H7 (cell line): ENCODE results near the gene CIB4. TPM values are rescaled to one million over a fixed set of nuclear protein-coding genes. Genes with fewer than 3 reads are reported as not detected.

ENCODE experiments used
- DNase-seq: peaks from one replicate; pipeline ENCODE4 v3.0.0; 2012
- H3K27me3 ChIP-seq: 2 replicates; pipeline ENCODE4 v1.6.0; 2011; ENCODE audit warnings: mild to moderate bottlenecking, low read length; ENCODE audit not compliant: control insufficient read depth, insufficient read depth
- H3K36me3 ChIP-seq: replicated peaks from 2 replicates; pipeline ENCODE4 v1.5.1; 2011; ENCODE audit warnings: low read length; ENCODE audit not compliant: control insufficient read depth, insufficient read depth
- H3K4me3 ChIP-seq: 2 replicates; pipeline ENCODE4 v1.5.1; 2011; ENCODE audit warnings: low read depth, mild to moderate bottlenecking, control low read depth, low read length, moderate library complexity; ENCODE audit not compliant: insufficient read depth
- total RNA-seq: library from RNA; depleted of rRNA; stranded (reverse); fragments of >200 nt; shearing (Covaris generic); gene quantifications from 2 replicates; pipeline ENCODE4 v1.2.3, GENCODE V29; 2014

CIB4 gene
- total RNA-seq, 1 experiment from 2014 or later: not detected

- no peak for DNase-seq
- Histone ChIP-seq H3K36me3 (no peaks in the 10 kb centered on the region), H3K27me3 (no peaks in the 10 kb centered on the region), H3K4me3 (no peak overlapping the region)
Observed at GRCh38 chr2:26653207-26654060, 12.3 kb upstream of the CIB4 start.

- H3K4me3 ChIP-seq: no peak overlapping the region
- no peaks in the 10 kb centered on the region for H3K27me3 ChIP-seq
- no peaks in the 10 kb centered on the region for H3K36me3 ChIP-seq
- DNase-seq: no peak
Observed at GRCh38 chr2:26652361-26653041, 11.3 kb upstream of the CIB4 start.

- no peak for DNase-seq
- Histone ChIP-seq H3K36me3 (no peaks in the 10 kb centered on the region), H3K27me3 (no peaks in the 10 kb centered on the region), H3K4me3 (no peak overlapping the region)
Observed at GRCh38 chr2:26651799-26652198, 10.6 kb upstream of the CIB4 start.

- H3K27me3 ChIP-seq: no peaks in the 10 kb centered on the region
- no peak for DNase-seq
- no peak overlapping the region for H3K4me3 ChIP-seq
- no peaks in the 10 kb centered on the region for H3K36me3 ChIP-seq
Observed at GRCh38 chr2:26651470-26651771, 10.3 kb upstream of the CIB4 start.

- Histone ChIP-seq H3K36me3 (no peaks in the 10 kb centered on the region), H3K27me3 (no peaks in the 10 kb centered on the region), H3K4me3 (no peak overlapping the region)
- DNase-seq: no peak
Observed at GRCh38 chr2:26650713-26651469, 9.7 kb upstream of the CIB4 start.

GRCh38 chr2:26649992-26650712 lies 9.0 kb upstream of the CIB4 start:
- Histone ChIP-seq H3K36me3 (no peaks in the 10 kb centered on the region), H3K27me3 (no peaks in the 10 kb centered on the region), H3K4me3 (no peak overlapping the region)
- no peak for DNase-seq

- Histone ChIP-seq H3K4me3 (no peak overlapping the region), H3K27me3 (no peaks in the 10 kb centered on the region), H3K36me3 (no peaks in the 10 kb centered on the region)
- no peak for DNase-seq
Observed at GRCh38 chr2:26649322-26649721, 8.2 kb upstream of the CIB4 start.

GRCh38 chr2:26648516-26648915 lies 7.3 kb upstream of the CIB4 start:
- H3K4me3 ChIP-seq: no peak overlapping the region

GRCh38 chr2:26647981-26648380 lies 6.8 kb upstream of the CIB4 start:
- no peak overlapping the region for H3K4me3 ChIP-seq
- H3K27me3 ChIP-seq: no peaks in the 10 kb centered on the region
- no peaks in the 10 kb centered on the region for H3K36me3 ChIP-seq
- no peak for DNase-seq

More at GRCh38 chr2:26648516-26648915, 7.3 kb upstream of the CIB4 start:
- DNase-seq: no peak
- H3K36me3 ChIP-seq: no peaks in the 10 kb centered on the region
- H3K27me3 ChIP-seq: no peaks in the 10 kb centered on the region

- no peaks in the 10 kb centered on the region for H3K36me3 ChIP-seq
- H3K4me3 ChIP-seq: no peak overlapping the region
- DNase-seq: peak; percentile 53
- no peaks in the 10 kb centered on the region for H3K27me3 ChIP-seq
Observed at GRCh38 chr2:26646986-26647672, 6.0 kb upstream of the CIB4 start.

GRCh38 chr2:26645762-26646161 lies 4.6 kb upstream of the CIB4 start:
- H3K36me3 ChIP-seq: no peaks in the 10 kb centered on the region
- H3K4me3 ChIP-seq: no peak overlapping the region
- DNase-seq: no peak
- no peaks in the 10 kb centered on the region for H3K27me3 ChIP-seq

GRCh38 chr2:26644188-26644835 lies 3.1 kb upstream of the CIB4 start:
- DNase-seq: no peak
- no peaks in the 10 kb centered on the region for H3K36me3 ChIP-seq
- no peaks in the 10 kb centered on the region for H3K27me3 ChIP-seq
- no peak overlapping the region for H3K4me3 ChIP-seq

- Histone ChIP-seq H3K27me3 (no peaks in the 10 kb centered on the region), H3K36me3 (no peaks in the 10 kb centered on the region), H3K4me3 (no peak overlapping the region)
- no peak for DNase-seq
Observed at GRCh38 chr2:26642429-26642828, 1.3 kb upstream of the CIB4 start.
